RPMI8226 (cell line): ENCODE measurements around the gene DFFB.
A peak's percentile ranks its signal among the peaks of the same experiment; 100 is the strongest.

Source experiments
- DNase-seq: peaks from one replicate; pipeline ENCODE4 v3.0.0-alpha.2; 2015

Gene DFFB

DNA sequence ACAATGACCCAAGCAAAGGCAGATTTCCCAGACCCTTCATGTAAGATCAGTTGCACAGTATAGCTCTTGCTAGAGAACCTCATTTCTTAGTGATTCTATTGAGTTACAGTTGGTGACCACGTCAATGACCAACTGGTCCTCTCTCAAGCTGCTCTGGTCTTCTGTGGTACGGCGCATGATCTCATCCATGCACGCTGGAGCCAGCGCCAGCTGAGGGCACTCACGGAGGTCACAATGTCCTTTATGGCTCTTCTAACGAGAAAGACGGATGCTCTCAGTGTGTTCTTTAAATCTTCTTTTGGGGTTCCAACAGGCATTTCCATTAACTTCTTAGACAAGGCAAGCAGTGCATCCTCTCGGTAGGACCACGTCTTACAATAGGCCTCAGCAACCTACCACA lies 22.6 kb upstream of the DFFB start:
- DNase-seq = no peak

DNA sequence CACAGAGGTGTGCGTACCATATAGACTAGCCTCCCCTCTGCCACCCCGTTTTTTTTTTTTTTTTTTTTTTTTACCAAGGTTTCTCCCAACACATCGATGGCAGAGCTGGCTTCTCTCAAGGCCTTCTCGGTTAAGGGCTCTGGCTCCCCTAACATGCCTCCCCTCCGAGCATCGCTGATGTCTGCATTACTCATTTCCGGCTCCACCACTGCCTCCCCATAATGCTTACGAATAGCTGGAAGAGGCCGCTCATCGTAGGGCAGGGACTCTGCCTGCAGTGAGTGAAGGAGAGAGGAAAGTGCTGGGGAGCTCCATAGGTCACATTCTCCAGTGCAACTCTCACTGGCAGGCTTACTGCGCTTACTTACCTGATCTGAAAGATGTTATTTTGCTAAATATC lies 20.9 kb upstream of the DFFB start:
- DNase-seq = no peak

DNA sequence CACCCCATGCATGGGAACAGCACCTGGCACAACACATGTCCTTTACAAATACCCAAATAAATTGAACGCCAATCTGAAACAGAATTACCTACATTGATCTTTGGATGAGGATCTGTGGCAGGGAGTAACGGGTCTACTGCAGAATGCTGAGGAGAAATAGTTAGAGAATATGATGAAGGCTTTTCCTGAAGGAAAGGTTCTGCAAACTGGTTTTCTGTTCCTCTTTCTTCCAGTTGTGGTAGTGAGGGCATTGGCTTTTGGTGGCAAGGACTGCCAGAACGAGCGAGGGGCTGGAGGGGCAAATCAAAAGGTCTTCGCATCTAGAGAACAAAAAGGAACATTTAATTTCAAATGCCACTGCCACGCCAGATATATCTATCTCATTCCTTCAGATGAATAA lies 20.1 kb upstream of the DFFB start:
- DNase-seq = no peak

DNA sequence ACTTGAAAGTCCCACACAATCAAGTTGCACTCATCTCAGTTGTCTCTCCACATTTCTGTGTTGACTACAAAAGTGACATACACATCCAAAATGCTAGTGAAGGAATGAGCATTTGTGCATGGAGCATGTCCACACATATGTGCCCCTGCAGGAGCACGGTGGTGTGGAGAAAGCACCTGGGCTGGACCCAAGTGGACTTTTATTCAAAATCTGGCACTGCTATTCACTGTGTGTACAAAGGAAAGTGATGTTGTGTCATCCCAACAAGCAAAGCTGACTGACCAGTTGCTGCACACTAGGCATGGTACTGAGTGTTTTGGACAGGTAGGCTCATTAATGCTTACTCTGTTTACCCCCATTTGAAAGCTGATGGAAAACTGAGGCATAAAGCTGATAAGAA lies 19.6 kb upstream of the DFFB start:
- DNase-seq = no peak

DNA sequence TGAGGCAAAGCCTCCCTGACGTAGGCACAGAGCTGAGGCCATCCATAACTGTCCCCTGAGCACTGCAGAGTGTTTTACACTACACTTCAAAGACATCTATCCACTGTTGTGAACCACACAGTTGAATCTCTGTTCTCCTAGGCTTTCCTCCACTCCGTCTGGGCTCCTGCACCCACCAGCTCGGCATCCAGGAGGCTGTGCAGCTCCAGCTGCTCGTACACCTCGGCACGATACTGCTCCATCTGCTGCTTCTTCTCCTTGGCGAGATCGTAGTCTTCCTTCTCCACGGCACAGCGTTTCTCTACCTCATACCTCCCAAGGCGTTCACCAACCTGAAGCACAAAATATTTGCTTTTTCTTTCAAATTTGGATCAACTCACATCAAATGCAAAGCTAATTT lies 18.5 kb upstream of the DFFB start:
- DNase-seq = no peak

DNA sequence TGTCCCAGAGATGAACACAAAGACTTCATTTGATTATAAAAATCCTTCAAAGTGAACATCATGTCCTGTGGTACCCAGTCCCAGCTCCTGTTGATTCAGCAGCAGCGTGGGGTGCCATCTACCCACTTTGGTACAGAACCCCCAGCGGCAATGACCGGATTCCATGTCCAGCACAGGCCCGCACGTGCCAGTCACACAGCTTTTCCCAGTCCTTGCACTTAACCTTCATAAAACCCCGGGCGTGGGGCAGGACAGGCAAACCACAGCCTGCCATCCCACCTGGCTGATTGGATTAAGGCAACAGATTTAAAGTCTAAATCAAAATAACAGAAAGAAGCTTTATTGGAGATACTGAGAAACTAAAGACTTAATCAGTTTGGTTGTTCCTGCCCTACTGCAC lies 15.8 kb upstream of the DFFB start:
- DNase-seq = no peak

DNA sequence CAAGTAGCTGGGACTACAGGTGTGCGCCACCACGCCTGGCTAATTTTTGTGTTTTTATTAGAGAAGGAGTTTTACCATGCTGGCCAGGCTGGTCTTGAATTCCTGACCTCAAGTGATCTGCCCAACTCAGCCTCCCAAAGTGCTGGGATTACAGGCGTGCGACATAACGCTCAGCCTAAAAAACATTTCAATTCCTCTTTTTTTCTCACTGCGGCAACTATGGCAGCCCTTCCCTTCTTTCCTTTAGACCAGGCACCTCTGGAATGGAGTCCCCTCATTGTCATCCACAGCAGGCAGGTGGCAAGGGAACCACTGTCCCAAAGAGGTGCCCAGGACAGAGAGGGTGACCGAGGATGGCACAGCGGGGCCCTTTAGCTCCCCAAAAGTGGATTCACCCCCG lies 14.4 kb upstream of the DFFB start:
- no peak for DNase-seq

DNA sequence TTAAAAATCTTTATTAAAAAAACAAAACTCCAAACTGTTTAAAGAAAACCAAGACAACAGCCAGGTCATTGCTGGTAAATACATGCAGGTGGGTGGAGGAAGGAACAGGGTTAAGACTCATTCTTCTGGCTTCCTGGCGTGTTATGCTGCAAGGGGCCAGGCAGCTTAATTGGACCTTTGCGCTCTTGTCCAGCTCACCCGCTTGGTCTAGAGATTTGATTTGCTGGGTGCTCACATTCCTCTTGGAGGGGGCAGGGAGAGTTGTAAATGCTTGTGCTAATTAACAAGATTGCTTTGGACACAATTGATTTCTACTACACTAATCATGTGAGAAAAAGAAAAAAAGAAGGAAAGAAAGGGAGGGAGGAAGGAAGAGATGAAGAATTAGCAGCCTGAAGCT lies 10.7 kb upstream of the DFFB start:
- no peak for DNase-seq

DNA sequence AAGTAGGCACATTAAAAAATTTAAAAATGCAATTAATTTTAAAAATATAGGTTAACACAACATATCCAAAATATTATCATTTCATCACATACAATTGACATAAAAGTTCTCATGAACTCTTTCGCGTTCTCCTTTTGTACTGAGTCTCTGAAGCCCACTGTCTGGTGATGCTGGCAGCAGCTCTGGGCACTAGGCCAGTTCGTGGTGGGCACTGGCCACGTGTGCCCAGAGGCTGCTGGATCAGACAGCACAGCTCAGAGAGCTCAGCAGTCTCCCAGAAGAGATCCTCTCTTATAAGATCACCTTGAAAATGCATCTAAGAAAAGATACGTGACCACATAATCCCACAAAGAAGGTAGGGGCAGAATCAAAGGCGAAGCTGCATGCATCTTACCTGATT lies 10.2 kb upstream of the DFFB start:
- DNase-seq = no peak

DNA sequence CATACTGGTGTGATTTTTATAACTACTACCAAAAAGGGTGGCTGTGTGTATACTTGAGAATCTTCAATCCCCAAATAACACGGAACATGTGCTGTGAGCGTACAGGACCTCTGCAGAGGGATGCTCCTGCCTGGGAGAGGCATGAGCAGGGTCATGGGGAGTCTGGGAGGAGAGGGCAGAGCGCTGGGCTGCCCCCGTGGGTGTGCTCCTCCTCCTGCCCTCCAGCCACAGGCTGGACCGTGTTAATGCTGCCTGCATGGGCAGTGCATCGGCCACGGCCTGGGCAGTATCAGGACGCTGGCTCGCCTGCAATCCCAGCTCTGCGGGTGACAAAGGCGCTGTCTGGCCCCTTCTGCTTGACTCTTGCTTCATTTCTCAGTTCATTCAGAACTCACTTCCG lies 6.4 kb upstream of the DFFB start:
- no peak for DNase-seq

DNA sequence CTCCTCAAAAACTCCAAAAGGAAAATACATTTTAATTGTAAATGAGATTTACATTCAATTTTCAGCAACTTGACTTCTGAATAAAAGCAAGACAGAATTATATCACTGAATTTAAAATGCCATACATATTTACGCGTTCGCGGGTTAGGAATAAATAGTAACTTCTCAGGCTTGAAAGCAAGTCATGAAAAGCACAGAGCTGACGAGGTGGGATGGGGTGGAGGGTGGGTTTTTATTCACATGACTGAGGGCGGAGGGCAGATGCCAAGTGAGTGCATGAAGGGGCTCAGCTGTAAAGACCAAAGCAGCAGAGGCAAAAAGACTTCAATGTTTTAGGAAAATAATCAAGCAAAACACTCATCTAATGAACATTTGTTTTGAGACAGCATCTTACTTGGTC lies 6.0 kb upstream of the DFFB start:
- DNase-seq = no peak

DNA sequence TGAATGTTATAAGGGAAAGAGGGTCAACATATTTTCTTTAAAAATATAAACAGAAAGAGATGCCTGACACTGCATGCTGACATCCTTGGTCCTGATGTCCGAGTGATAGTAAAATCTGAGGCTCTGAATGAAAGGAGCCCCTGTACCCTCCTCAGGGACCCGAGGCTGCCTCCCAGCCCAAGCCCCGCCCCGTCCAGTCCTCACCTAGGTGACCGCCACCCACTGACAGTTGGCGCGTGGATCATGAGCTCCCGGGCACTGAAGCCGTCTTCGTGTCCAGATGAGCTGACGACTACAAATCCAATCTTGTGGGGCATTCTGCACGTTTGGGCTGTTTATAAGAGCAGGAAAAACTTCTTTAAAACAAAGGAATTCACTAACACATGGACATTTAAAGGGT lies 5.2 kb upstream of the DFFB start:
- no peak for DNase-seq

DNA sequence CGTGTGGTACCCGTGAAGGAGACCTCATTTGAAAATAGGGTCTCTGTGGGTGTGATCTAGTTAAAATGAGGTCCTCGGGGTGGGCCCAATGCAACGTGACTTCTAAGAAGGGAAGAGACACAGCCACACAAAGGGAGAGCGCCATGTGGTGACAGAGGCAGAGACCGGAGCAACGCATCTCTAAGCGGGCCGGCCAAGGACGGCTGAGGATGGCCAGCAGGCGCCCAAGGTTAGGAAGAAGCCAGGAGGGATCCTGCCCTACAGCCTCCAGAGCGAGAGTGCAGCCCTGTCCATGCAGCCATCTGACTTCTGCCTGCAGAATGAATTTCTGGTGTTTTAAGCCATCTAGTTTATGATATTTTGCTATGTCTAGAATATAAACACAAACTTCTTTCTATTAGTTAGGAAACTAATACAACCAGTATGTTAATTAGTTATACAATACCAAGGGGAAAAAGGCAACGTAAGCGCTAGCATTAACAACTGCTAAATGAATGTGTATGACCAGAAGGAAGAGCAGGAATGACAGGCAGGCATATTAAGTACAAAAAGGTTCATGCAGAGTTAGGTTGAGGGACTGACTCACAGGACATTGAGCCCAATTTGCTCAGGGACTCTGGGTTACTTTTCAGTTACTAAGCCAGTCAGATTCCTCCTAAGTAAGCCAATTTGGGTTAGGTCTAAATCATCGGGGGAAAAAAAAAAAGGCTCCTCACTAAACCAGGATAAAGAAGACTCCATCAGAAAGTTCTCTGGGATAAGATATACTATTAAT lies 4.4 kb upstream of the DFFB start:
- no peak for DNase-seq

DNA sequence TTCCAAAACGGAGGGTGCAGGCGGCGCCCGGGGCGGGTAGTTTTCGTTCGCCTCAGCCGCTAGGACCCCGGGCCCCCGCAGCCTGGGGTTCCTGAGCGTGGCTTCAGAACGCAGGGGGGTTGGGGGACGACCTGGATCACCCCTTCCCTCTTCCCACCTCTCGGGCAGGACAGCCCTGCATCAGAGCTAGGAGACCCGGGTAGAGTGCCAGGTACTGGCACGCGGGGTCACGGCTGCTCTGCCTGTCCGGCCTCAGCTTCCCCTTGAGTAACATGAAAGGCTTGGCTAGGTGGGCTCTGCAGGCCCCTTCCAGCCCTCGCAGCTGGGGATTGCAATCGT lies 484 bp downstream of the DFFB start:
- DNase-seq = no peak

DNA sequence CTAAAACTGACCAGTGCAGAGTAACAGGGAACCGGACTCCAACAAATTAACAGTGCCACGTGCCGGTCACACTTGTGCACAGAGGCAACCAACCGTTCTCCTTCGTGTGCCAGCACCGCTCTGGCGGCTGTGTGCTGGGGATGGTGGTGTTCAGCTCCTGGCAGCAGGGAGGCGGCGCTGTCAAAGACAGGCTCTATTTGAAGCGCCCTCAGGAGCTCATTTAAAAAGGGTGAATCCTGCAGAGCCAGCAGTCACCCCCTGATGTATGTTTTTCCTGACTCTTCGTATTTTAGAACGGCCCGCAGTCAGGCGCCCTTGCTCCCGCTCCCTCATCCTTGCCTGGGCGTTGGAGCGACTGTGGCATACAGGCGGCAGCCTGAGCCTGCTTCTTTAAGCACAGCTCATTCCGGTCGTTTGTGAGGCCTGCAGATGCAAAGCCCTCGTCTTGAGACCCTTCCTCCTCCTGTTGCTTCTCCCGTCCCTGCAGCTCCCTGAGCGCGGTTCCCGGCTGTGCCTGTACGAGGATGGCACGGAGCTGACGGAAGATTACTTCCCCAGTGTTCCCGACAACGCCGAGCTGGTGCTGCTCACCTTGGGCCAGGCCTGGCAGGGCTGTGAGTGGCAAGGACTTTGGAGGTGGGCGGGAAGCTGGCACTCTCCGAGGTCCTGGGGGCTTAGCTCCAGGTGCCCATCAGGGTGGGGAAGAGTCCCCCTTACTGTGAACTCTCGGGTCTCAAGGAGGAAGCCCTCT lies 1.1 kb downstream of the DFFB start:
- DNase-seq = peak; percentile 83

DNA sequence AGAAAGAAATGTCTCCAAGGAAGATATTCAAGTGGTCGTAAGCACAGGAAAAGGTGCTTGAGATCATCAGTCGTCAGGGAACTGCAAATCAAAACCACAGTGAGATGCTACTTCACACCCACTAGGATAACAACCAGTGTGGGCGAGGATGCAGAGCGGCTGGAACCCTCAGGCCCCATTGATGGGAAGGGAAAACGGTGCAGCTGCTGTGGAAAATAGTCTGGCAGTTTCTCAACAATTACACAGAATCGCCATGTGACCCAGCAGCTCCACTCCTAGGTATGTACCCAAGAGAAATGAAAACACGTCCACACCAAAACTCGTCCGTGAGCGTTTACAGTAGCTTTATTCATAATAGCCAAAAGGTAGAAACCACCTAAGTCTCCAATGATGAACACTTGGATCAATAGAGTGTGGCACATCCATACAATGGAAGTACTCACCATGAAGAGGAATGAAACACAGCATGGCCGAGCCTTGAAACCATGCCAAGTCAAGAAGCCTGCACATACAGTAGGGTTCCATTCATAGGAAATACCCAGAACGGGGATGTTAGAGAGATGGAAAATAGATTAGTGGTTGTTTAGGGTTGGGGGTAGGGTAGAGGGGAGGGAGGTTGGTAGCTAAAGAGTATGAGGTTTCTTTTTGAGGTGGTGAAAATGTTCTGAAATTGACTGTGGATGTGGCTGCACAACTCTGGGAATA lies 6.1 kb downstream of the DFFB start:
- DNase-seq = no peak

DNA sequence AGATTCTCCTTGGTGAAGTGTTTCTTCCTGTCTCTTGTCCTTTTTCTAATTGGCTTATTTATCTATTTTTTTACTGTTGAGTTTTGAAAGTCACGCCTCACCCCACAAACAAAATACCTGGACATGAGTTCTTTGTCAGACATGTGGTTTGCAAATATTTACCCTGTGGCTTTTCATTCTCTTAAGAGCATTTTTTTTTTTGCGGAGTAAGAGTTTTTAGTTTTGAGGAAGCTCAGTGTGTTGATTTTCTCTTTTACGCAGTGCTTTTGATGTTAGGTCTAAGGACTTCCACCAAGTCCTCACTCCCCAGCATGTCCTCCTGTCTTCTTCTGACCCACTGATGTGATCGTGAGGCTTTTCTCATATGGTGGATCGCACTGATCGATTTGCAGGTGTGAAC lies 7.6 kb downstream of the DFFB start:
- DNase-seq = peak; percentile 59

DNA sequence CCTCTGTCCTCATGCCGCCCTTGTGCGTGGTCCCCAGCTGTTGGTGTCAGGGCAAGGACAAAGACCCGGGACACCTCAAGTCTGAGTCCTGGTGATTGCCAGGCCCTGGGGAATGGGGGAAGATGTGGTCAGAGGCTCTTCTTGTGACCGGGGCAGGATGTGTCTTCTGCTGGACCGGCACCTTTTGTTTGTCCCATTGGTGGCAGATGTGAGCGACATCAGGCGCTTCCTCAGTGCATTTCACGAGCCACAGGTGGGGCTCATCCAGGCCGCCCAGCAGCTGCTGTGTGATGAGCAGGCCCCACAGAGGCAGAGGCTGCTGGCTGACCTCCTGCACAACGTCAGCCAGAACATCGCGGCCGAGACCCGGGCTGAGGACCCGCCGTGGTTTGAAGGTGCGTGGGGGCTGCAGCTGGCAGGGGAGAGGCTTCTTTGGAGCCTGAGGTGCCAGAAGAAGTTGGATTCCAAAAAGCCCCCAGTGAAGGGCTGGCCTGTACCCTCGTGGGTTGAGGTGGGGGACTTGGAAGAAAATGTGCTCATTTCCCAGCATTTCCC lies 8.4 kb downstream of the DFFB start:
- DNase-seq = no peak

DNA sequence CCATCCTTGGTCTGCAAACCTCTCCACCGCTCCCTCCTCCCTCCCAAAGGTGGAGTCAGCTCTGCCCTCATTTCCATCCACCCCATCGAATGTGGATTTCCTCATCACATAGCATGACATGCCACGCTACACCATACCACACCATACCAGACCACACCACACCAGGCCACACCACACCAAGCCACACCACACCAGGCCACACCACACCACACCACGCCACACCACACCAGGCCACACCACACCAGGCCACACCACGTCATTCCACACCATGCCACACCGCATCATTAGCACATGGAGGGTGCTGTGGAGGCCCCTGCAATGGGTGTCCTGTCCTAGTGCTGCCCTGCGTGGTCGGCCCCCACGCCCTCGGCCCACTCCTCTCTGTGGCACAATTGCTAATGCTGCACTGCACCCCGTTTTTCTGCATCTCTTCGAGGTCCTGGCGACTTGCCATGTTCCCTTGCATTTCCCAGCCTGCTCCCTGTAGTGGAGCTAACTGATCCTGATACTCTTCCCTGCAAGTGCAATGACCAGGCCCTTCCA lies 11.3 kb downstream of the DFFB start:
- DNase-seq = no peak

DNA sequence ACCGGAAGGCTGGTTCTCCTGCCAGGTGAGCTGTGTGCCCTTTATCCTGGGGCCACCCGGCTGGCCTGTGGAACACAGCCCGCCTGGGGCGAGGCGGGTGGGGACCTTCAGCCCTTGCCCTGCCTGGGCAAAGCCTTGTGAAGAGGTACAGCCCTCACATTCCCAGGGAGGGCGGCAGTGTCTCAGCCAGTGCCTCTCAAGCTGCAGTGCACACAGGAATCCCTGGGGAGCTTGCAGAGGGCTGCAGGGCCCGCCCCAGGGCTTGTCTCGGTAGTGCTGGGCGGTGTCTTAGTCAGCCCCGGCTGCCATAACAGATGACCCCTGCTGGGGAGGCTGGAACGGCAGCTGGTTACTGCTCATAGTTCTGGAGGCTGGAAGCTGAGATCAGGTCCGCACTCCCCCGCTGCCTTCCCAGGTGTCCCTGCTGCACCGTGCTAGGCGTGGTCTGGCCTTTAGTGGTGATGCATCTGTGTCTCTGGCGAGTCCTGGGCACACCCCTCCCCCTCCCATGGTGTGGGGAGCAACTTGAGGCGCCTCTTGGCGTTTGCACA lies 12.6 kb downstream of the DFFB start:
- no peak for DNase-seq

DNA sequence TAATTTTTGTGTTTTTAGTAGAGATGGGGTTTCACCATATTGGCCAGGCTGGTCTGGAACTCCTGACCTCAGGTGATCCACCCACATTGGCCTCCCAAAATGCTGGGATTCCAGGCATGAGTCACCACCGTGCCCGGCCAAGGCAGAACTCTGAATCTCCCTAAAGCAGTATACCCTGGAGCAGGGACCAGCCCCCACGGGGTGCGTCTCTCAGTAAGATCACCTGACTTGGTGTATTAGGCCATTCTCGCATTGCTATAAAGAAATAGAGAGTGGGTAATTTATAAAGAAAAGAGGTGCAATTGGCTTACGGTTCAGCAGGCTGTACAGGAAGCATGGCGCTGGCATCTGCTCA lies 14.2 kb downstream of the DFFB start:
- DNase-seq = no peak

DNA sequence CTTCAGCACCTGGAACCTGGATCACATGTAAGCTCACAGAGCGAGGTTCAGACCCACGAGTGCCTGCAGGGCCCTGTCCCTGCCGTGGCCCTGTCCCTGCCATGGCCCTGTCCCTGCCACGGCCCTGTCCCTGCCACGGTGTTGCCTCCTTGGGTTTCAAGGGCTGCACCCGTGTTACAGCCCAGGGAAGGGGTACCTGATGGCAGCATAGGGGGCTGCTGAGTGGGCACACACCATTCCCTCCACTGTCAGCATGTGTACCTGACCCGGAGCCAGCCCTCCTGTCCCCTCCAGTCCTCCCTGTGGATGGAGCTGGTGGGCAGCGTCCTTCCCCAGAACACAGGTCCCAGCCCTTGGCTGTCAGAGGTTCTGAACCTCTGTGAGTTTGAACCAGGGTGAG lies 15.3 kb downstream of the DFFB start:
- DNase-seq = no peak

DNA sequence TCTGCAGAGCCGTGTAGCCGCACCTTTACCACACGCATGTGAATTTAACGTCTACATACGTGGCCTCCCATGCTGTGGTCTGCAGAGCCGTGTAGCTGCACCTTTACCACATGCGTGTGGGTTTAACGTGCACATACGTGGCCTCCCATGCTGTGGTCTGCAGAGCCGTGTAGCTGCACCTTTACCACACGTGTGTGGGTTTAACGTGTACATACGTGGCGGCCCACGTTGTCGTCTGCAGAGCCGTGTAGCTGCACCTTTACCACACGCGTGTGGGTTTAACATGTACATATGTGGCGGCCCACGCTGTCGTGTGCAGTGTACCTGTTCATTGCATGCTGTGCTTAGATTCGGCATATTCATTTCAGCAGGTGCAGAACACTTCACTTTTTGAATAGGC lies 17.5 kb downstream of the DFFB start:
- DNase-seq = no peak

DNA sequence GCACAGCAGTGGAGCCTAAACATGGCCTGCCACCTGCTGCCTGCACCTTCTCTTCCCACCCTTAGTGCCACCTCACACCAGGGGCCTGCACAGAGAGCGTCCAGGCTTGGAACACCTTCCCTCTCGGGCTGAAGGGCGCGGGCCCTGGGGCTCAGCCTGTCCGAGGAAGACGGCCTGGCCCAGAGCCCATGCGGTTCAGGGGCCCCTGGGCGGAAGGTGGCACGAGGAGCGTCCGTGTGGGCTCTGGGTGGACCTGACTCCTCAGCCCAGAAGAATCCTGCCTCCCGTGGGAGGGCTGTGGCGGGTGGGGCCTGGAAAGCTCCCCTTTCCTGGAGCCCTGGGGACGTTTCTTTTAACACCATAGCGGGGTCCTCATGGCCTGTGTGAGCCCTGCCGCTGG lies 19.4 kb downstream of the DFFB start:
- DNase-seq = no peak
